Measurements from ENCODE around the gene RGL4. TPM values are rescaled to one million over a fixed set of nuclear protein-coding genes. Genes with fewer than 3 reads are reported as not detected.
A peak's percentile ranks its signal among the peaks of the same experiment; 100 is the strongest.

RGL4 gene
- total and polyA plus RNA-seq, 2 of the 13 experiments (the other 11 are each of a cell fraction or from before 2014, with no cell fraction given), result not detected

- TF ChIP-seq, protein P1, sequence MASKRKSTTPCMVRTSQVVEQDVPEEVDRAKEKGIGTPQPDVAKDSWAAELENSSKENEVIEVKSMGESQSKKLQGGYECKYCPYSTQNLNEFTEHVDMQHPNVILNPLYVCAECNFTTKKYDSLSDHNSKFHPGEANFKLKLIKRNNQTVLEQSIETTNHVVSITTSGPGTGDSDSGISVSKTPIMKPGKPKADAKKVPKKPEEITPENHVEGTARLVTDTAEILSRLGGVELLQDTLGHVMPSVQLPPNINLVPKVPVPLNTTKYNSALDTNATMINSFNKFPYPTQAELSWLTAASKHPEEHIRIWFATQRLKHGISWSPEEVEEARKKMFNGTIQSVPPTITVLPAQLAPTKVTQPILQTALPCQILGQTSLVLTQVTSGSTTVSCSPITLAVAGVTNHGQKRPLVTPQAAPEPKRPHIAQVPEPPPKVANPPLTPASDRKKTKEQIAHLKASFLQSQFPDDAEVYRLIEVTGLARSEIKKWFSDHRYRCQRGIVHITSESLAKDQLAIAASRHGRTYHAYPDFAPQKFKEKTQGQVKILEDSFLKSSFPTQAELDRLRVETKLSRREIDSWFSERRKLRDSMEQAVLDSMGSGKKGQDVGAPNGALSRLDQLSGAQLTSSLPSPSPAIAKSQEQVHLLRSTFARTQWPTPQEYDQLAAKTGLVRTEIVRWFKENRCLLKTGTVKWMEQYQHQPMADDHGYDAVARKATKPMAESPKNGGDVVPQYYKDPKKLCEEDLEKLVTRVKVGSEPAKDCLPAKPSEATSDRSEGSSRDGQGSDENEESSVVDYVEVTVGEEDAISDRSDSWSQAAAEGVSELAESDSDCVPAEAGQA (IDR thresholded peaks at IDR 0.05; ENCODE audit: low read depth), result no peak
- TF ChIP-seq, protein P1 (CRISPR knock-in tag; IDR thresholded peaks at IDR 0.05; ENCODE audit: borderline replicate concordance), result no peak
- 0 out of 2 replicates have a peak, but pooled peaks have one; percentile 15 for TF ChIP-seq SALL1 (CRISPR knock-in tag; IDR thresholded peaks at IDR 0.05)
- TF ChIP-seq NFE2L2 (IDR thresholded peaks at IDR 0.05; ENCODE audit: low read length), result no peak
- no peak for TF ChIP-seq FOXP1 (IDR thresholded peaks at IDR 0.05)
- no peak for TF ChIP-seq FOXP1 (CRISPR knock-in tag; IDR thresholded peaks at IDR 0.05)
- no peak for TF ChIP-seq ESRRA (CRISPR knock-in tag; IDR thresholded peaks at IDR 0.05; ENCODE audit: low read depth)
- no peak for TF ChIP-seq RBM22 (optimal IDR thresholded peaks at IDR 0.05; ENCODE audit: low read length)
- TF ChIP-seq ZNF468 (CRISPR knock-in tag; IDR thresholded peaks at IDR 0.05), result no peak
- peak; percentile 28; the same call in 1 of the 2 replicates for TF ChIP-seq POLR2AphosphoS5 (IDR thresholded peaks at IDR 0.05; ENCODE audit: low read depth, low read length)
- no peak for TF ChIP-seq TERF1 (CRISPR knock-in tag; IDR thresholded peaks at IDR 0.05)
- TF ChIP-seq TBL1XR1 (IDR thresholded peaks at IDR 0.05; ENCODE audit: borderline replicate concordance, low read length, partially characterized antibody), result no peak
- TF ChIP-seq MED1 (CRISPR knock-in tag; IDR thresholded peaks at IDR 0.05), result 0 out of 2 replicates have a peak, but pooled peaks have one; percentile 23
- TF ChIP-seq ZNF124 (CRISPR knock-in tag; IDR thresholded peaks at IDR 0.05), result no peak
- TF ChIP-seq, protein P2, sequence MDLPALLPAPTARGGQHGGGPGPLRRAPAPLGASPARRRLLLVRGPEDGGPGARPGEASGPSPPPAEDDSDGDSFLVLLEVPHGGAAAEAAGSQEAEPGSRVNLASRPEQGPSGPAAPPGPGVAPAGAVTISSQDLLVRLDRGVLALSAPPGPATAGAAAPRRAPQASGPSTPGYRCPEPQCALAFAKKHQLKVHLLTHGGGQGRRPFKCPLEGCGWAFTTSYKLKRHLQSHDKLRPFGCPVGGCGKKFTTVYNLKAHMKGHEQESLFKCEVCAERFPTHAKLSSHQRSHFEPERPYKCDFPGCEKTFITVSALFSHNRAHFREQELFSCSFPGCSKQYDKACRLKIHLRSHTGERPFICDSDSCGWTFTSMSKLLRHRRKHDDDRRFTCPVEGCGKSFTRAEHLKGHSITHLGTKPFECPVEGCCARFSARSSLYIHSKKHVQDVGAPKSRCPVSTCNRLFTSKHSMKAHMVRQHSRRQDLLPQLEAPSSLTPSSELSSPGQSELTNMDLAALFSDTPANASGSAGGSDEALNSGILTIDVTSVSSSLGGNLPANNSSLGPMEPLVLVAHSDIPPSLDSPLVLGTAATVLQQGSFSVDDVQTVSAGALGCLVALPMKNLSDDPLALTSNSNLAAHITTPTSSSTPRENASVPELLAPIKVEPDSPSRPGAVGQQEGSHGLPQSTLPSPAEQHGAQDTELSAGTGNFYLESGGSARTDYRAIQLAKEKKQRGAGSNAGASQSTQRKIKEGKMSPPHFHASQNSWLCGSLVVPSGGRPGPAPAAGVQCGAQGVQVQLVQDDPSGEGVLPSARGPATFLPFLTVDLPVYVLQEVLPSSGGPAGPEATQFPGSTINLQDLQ (CRISPR knock-in tag; IDR thresholded peaks at IDR 0.05), result no peak
- TF ChIP-seq ATM (IDR thresholded peaks at IDR 0.05; ENCODE audit: borderline replicate concordance), result no peak
- no peak for TF ChIP-seq ZNF253 (CRISPR knock-in tag; IDR thresholded peaks at IDR 0.05; ENCODE audit: borderline replicate concordance)
- TF ChIP-seq, protein P3, sequence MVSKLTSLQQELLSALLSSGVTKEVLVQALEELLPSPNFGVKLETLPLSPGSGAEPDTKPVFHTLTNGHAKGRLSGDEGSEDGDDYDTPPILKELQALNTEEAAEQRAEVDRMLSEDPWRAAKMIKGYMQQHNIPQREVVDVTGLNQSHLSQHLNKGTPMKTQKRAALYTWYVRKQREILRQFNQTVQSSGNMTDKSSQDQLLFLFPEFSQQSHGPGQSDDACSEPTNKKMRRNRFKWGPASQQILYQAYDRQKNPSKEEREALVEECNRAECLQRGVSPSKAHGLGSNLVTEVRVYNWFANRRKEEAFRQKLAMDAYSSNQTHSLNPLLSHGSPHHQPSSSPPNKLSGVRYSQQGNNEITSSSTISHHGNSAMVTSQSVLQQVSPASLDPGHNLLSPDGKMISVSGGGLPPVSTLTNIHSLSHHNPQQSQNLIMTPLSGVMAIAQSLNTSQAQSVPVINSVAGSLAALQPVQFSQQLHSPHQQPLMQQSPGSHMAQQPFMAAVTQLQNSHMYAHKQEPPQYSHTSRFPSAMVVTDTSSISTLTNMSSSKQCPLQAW (CRISPR knock-in tag; IDR thresholded peaks at IDR 0.05), result peak; percentile 98
These were observed 15.1 kb upstream of the RGL4 start (continued) for GRCh38 chr22:23675502-23676415.
